Loucy (cell line): ENCODE measurements around the gene BTBD3.

Experiments
- H2AFZ ChIP-seq: fragments of 200-600 bp; sonication (generic); 2 replicates; pipeline ENCODE4 v1.6.0; 2016; ENCODE audit warnings: antibody characterized with exemption, mild to moderate bottlenecking, low read length, moderate library complexity
- H3F3A ChIP-seq: fragments of 200-600 bp; 2 replicates; pipeline ENCODE4 v1.6.0; 2016; ENCODE audit warnings: antibody characterized with exemption, low read depth, mild to moderate bottlenecking
- H3K27me3 ChIP-seq: fragments of 200-600 bp; sonication (generic); 2 replicates; pipeline ENCODE4 v1.6.1; 2014; ENCODE audit warnings: low read length, mild to moderate bottlenecking; ENCODE audit not compliant: insufficient read depth, poor library complexity, severe bottlenecking
- H3K36me3 ChIP-seq: fragments of 200-600 bp; sonication (generic); 2 replicates; pipeline ENCODE4 v1.6.1; 2016; ENCODE audit warnings: low read length; ENCODE audit not compliant: insufficient read depth
- H3K4me1 ChIP-seq: fragments of 200-600 bp; sonication (generic); 2 replicates; pipeline ENCODE4 v1.5.1; 2014; ENCODE audit warnings: low read length, mild to moderate bottlenecking; ENCODE audit not compliant: insufficient read depth, poor library complexity, severe bottlenecking
- H3K4me2 ChIP-seq: fragments of 200-600 bp; sonication (generic); 2 replicates; pipeline ENCODE4 v1.6.0; 2014; ENCODE audit warnings: antibody characterized with exemption, low read length, low read depth, mild to moderate bottlenecking; ENCODE audit not compliant: poor library complexity, severe bottlenecking
- H3K4me3 ChIP-seq: fragments of 200-600 bp; sonication (generic); 2 replicates; pipeline ENCODE4 v1.5.1; 2014; ENCODE audit warnings: low read length, mild to moderate bottlenecking, mixed read lengths; ENCODE audit not compliant: poor library complexity, severe bottlenecking
- H3K79me2 ChIP-seq: fragments of 200-600 bp; sonication (generic); 2 replicates; pipeline ENCODE4 v1.6.1; 2014; ENCODE audit warnings: low read length; ENCODE audit not compliant: insufficient read depth
- H3K9ac ChIP-seq: fragments of 200-600 bp; sonication (generic); 2 replicates; pipeline ENCODE4 v1.6.0; 2014; ENCODE audit warnings: mild to moderate bottlenecking, low read depth, low read length, moderate library complexity; ENCODE audit not compliant: poor library complexity, severe bottlenecking
- H3K9me2 ChIP-seq: fragments of 200-600 bp; sonication (generic); replicated peaks from 2 replicates; pipeline ENCODE4 v1.6.1; 2016; ENCODE audit warnings: low read depth, low read length, mixed read lengths
- H3K9me3 ChIP-seq: fragments of 200-600 bp; sonication (generic); 2 replicates; pipeline ENCODE4 v1.6.1; 2014; ENCODE audit warnings: mild to moderate bottlenecking, antibody characterized with exemption, low read length, low read depth; ENCODE audit not compliant: insufficient read depth
- H4K20me1 ChIP-seq: fragments of 200-600 bp; sonication (generic); 2 replicates; pipeline ENCODE4 v1.6.0; 2014; ENCODE audit warnings: antibody characterized with exemption, low read length, mild to moderate bottlenecking; ENCODE audit not compliant: insufficient read depth, poor library complexity, severe bottlenecking
- CTCF ChIP-seq: fragments of 200-600 bp; sonication (generic); conservative IDR thresholded peaks from 2 replicates; pipeline ENCODE4 v1.5.1; 2014; ENCODE audit warnings: mild to moderate bottlenecking, antibody characterized with exemption, low read length
- EZH2phosphoT487 ChIP-seq: fragments of 200-600 bp; IDR thresholded peaks from 2 replicates; pipeline ENCODE4 v1.6.1; 2018; ENCODE audit warnings: antibody characterized with exemption, mild to moderate bottlenecking, moderate library complexity, borderline replicate concordance

BTBD3 gene

GRCh38 chr20:11958855-11959254 is 41.2 kb downstream of the BTBD3 start:
- Histone ChIP-seq H3K79me2 (no peaks in the 10 kb centered on the region), H3K27me3 (no peaks in the 10 kb centered on the region), H3K9me2 (no peaks in the 10 kb centered on the region), H3K9ac (no peak overlapping the region), H3K4me3 (no peak overlapping the region), H3K4me1 (peaks cover 15% of the 10 kb centered on the region), H3K36me3 (no peaks in the 10 kb centered on the region), H3K9me3 (no peaks in the 10 kb centered on the region), H2AFZ (no peak overlapping the region), H3F3A (no peaks in the 10 kb centered on the region), H3K4me2 (no peak overlapping the region), H4K20me1 (no peaks in the 10 kb centered on the region)
- TF ChIP-seq CTCF (no peak), EZH2phosphoT487 (no peak)

GRCh38 chr20:11965602-11966001 is 47.9 kb downstream of the BTBD3 start:
- H3K79me2 ChIP-seq, result no peaks in the 10 kb centered on the region
- no peaks in the 10 kb centered on the region for H3F3A ChIP-seq
- H4K20me1 ChIP-seq, result no peaks in the 10 kb centered on the region
- no peaks in the 10 kb centered on the region for H3K27me3 ChIP-seq
- no peak overlapping the region for H3K4me3 ChIP-seq
- peaks cover 14% of the 10 kb centered on the region for H3K4me1 ChIP-seq
- no peak overlapping the region for H3K9ac ChIP-seq
- H3K9me3 ChIP-seq, result no peaks in the 10 kb centered on the region
- TF ChIP-seq CTCF (no peak; the same call in 1 of the 2 replicates), EZH2phosphoT487 (no peak)
- H3K36me3 ChIP-seq, result no peaks in the 10 kb centered on the region
- H3K9me2 ChIP-seq, result no peaks in the 10 kb centered on the region
- H2AFZ ChIP-seq, result 0 out of 2 replicates have a peak overlapping the region, but pooled peaks have one; percentile 4
- peak overlapping the region; percentile 7 for H3K4me2 ChIP-seq

- H3K4me1 ChIP-seq, result peaks cover 14% of the 10 kb centered on the region
- H3K36me3 ChIP-seq, result no peaks in the 10 kb centered on the region
- no peaks in the 10 kb centered on the region for H3F3A ChIP-seq
- H3K9ac ChIP-seq, result no peak overlapping the region
- H3K9me3 ChIP-seq, result no peaks in the 10 kb centered on the region
- H3K4me2 ChIP-seq, result peak overlapping the region; percentile 7
- H4K20me1 ChIP-seq, result no peaks in the 10 kb centered on the region
- 0 out of 2 replicates have a peak overlapping the region, but pooled peaks have one; percentile 4 for H2AFZ ChIP-seq
- H3K9me2 ChIP-seq, result no peaks in the 10 kb centered on the region
- no peak overlapping the region for H3K4me3 ChIP-seq
- H3K27me3 ChIP-seq, result no peaks in the 10 kb centered on the region
- H3K79me2 ChIP-seq, result no peaks in the 10 kb centered on the region
- TF ChIP-seq CTCF, result no peak
- no peak for TF ChIP-seq EZH2phosphoT487
Measured at GRCh38 chr20:11966186-11966585, 48.5 kb downstream of the BTBD3 start.
